HEK293 (cell line): ENCODE data around the gene SLC25A22.

ENCODE experiments used
- SALL2 ChIP-seq: fragments of 450-650 bp; formaldehyde crosslinking; IDR thresholded peaks from 2 replicates; pipeline ENCODE4 v1.5.0; 2017; ENCODE audit warnings: missing biosample characterization, mild to moderate bottlenecking, missing genetic modification characterization, borderline replicate concordance
- WT1 ChIP-seq: fragments of 450-650 bp; formaldehyde crosslinking; IDR thresholded peaks from 2 replicates; pipeline ENCODE4 v1.5.1; 2016; ENCODE audit warnings: missing biosample characterization, missing genetic modification characterization
- ZFHX2 ChIP-seq: fragments of 450-650 bp; formaldehyde crosslinking; conservative IDR thresholded peaks from 2 replicates; pipeline ENCODE4 v1.5.1; 2016; ENCODE audit warnings: missing biosample characterization, missing genetic modification characterization
- ZNF274 ChIP-seq, 2 experiments: fragments of 200-500 bp in 1 of 2; fragments of 450-650 bp in 1 of 2; sonication (Bioruptor generic) in 1 of 2; formaldehyde crosslinking in 1 of 2; IDR thresholded peaks; 2 replicates each; pipeline versions ENCODE4 v1.5.1 to v1.6.1; 2014 to 2016; ENCODE audit warnings: borderline replicate concordance in 1 of 2, inconsistent platforms in 1 of 2, low read length in 1 of 2, missing biosample characterization in 1 of 2, missing genetic modification characterization in 1 of 2
- ZNF37A ChIP-seq: fragments of 450-650 bp; IDR thresholded peaks from 2 replicates; pipeline ENCODE4 v1.5.1; 2018; ENCODE audit warnings: missing biosample characterization, missing genetic modification characterization
- ZNF391 ChIP-seq: fragments of 450-650 bp; formaldehyde crosslinking; IDR thresholded peaks from 2 replicates; pipeline ENCODE4 v1.5.1; 2016; ENCODE audit warnings: low read depth, missing biosample characterization, missing genetic modification characterization, borderline replicate concordance
- ZNF654 ChIP-seq: fragments of 450-650 bp; formaldehyde crosslinking; IDR thresholded peaks from 2 replicates; pipeline ENCODE4 v1.5.1; 2016; ENCODE audit warnings: low read depth, missing biosample characterization, missing genetic modification characterization
- ZNF660 ChIP-seq: fragments of 450-650 bp; IDR thresholded peaks from 2 replicates; pipeline ENCODE4 v1.5.1; 2018; ENCODE audit warnings: missing biosample characterization, mild to moderate bottlenecking, missing genetic modification characterization
- ZNF785 ChIP-seq: fragments of 450-650 bp; formaldehyde crosslinking; IDR thresholded peaks from 2 replicates; pipeline ENCODE4 v1.5.1; 2016; ENCODE audit warnings: missing biosample characterization, missing genetic modification characterization
- ZSCAN30 ChIP-seq: fragments of 450-650 bp; IDR thresholded peaks from 2 replicates; pipeline ENCODE4 v1.5.1; 2018; ENCODE audit warnings: missing biosample characterization, mild to moderate bottlenecking, missing genetic modification characterization, moderate library complexity
- TF ChIP-seq, protein P1 (sequence below): fragments of 450-650 bp; formaldehyde crosslinking; IDR thresholded peaks from 2 replicates; pipeline ENCODE4 v1.5.1; 2016; ENCODE audit warnings: missing biosample characterization, missing genetic modification characterization
- TF ChIP-seq, protein P2 (sequence below): fragments of 450-650 bp; formaldehyde crosslinking; IDR thresholded peaks from 2 replicates; pipeline ENCODE4 v1.5.1; 2017; ENCODE audit warnings: missing biosample characterization, missing genetic modification characterization
- TF ChIP-seq, protein P3 (sequence below): fragments of 450-650 bp; formaldehyde crosslinking; IDR thresholded peaks from 2 replicates; pipeline ENCODE4 v1.5.1; 2016; ENCODE audit warnings: missing biosample characterization, missing genetic modification characterization
- TF ChIP-seq, protein P4 (sequence below): fragments of 450-650 bp; formaldehyde crosslinking; IDR thresholded peaks from 2 replicates; pipeline ENCODE4 v1.5.1; 2016; ENCODE audit warnings: missing biosample characterization, missing genetic modification characterization
- TF ChIP-seq, protein P5 (sequence below): fragments of 450-650 bp; formaldehyde crosslinking; IDR thresholded peaks from 2 replicates; pipeline ENCODE4 v1.5.1; 2016; ENCODE audit warnings: missing biosample characterization, missing genetic modification characterization
- TF ChIP-seq, protein P6 (sequence below): fragments of 450-650 bp; formaldehyde crosslinking; conservative IDR thresholded peaks from 2 replicates; pipeline ENCODE4 v1.5.1; 2016; ENCODE audit warnings: low read depth, missing biosample characterization, missing genetic modification characterization
- TF ChIP-seq, protein P7 (sequence below): fragments of 450-650 bp; formaldehyde crosslinking; IDR thresholded peaks from 2 replicates; pipeline ENCODE4 v1.5.1; 2016; ENCODE audit warnings: missing biosample characterization, missing genetic modification characterization
- TF ChIP-seq, protein P8 (sequence below): fragments of 450-650 bp; formaldehyde crosslinking; IDR thresholded peaks from 2 replicates; pipeline ENCODE4; 2016; ENCODE audit warnings: missing biosample characterization, missing genetic modification characterization
- TF ChIP-seq, protein P9 (sequence below): fragments of 450-650 bp; formaldehyde crosslinking; IDR thresholded peaks from 2 replicates; pipeline ENCODE4 v1.5.1; 2017; ENCODE audit warnings: missing biosample characterization, missing genetic modification characterization

The SLC25A22 gene

DNA sequence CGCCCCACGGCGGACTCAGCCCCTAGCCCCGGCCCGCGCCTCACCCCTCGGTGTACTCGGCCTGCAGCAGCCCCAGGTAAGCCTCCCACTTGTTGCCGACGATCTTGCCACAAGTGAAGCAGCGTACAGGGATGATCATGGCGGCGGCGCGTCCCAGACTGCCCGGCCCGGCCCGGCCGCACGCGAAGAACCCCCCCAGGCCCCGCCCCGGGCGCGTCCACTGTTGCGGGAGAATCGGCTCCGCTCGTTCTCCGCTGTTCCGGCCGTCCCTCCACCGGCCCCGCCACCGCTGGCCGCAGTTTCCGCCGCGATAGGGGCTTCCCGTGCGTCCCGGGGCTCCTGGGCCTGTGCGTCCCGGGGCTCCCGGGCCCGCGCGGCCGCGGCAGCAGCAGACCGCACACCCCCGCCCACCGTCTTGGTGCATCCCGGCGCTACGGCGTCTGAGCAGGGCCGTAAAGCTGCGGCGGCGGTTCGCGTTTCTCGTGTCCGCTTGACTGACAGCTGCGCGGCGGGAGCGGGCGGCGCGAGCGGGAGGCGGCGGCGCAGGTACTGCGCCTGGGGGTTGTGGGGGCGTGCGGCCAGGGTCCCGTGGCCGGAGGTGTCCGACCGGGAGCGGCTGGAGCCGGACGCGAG is 44.4 kb upstream of the SLC25A22 start, which contains the start of the genes POLR2L and TSPAN4 (continued):
- TF ChIP-seq, protein P1, sequence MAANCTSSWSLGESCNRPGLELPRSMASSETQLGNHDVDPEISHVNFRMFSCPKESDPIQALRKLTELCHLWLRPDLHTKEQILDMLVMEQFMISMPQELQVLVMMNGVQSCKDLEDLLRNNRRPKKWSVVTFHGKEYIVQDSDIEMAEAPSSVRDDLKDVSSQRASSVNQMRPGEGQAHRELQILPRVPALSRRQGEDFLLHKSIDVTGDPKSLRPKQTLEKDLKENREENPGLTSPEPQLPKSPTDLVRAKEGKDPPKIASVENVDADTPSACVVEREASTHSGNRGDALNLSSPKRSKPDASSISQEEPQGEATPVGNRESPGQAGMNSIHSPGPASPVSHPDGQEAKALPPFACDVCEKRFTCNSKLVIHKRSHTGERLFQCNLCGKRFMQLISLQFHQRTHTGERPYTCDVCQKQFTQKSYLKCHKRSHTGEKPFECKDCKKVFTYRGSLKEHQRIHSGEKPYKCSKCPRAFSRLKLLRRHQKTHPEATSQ (tag by site-specific recombination), result peak; percentile 59; the same call in 1 of the 2 replicates
- TF ChIP-seq SALL2 (tag by site-specific recombination), result peak; percentile 77; the same call in 1 of the 2 replicates
- TF ChIP-seq ZSCAN30 (tag by site-specific recombination), result peak; percentile 42; the same call in 1 of the 2 replicates
- peak; percentile 82 for TF ChIP-seq ZNF660 (tag by site-specific recombination)
- TF ChIP-seq, protein P2, sequence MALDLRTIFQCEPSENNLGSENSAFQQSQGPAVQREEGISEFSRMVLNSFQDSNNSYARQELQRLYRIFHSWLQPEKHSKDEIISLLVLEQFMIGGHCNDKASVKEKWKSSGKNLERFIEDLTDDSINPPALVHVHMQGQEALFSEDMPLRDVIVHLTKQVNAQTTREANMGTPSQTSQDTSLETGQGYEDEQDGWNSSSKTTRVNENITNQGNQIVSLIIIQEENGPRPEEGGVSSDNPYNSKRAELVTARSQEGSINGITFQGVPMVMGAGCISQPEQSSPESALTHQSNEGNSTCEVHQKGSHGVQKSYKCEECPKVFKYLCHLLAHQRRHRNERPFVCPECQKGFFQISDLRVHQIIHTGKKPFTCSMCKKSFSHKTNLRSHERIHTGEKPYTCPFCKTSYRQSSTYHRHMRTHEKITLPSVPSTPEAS (tag by site-specific recombination), result no peak
- TF ChIP-seq ZNF785, result no peak
- no peak for TF ChIP-seq ZNF654 (tag by site-specific recombination)
- TF ChIP-seq, protein P3, sequence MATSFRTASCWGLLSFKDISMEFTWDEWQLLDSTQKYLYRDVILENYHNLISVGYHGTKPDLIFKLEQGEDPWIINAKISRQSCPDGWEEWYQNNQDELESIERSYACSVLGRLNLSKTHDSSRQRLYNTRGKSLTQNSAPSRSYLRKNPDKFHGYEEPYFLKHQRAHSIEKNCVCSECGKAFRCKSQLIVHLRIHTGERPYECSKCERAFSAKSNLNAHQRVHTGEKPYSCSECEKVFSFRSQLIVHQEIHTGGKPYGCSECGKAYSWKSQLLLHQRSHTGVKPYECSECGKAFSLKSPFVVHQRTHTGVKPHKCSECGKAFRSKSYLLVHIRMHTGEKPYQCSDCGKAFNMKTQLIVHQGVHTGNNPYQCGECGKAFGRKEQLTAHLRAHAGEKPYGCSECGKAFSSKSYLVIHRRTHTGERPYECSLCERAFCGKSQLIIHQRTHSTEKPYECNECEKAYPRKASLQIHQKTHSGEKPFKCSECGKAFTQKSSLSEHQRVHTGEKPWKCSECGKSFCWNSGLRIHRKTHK (tag by site-specific recombination), result no peak
- no peak for TF ChIP-seq WT1 (tag by site-specific recombination)
- no peak for TF ChIP-seq ZNF274 (IDR thresholded peaks at IDR 0.05; ENCODE audit: low read length)
- no peak for TF ChIP-seq ZNF274 (tag by site-specific recombination; IDR thresholded peaks at IDR 0.05; ENCODE audit: borderline replicate concordance)
- TF ChIP-seq, protein P4, sequence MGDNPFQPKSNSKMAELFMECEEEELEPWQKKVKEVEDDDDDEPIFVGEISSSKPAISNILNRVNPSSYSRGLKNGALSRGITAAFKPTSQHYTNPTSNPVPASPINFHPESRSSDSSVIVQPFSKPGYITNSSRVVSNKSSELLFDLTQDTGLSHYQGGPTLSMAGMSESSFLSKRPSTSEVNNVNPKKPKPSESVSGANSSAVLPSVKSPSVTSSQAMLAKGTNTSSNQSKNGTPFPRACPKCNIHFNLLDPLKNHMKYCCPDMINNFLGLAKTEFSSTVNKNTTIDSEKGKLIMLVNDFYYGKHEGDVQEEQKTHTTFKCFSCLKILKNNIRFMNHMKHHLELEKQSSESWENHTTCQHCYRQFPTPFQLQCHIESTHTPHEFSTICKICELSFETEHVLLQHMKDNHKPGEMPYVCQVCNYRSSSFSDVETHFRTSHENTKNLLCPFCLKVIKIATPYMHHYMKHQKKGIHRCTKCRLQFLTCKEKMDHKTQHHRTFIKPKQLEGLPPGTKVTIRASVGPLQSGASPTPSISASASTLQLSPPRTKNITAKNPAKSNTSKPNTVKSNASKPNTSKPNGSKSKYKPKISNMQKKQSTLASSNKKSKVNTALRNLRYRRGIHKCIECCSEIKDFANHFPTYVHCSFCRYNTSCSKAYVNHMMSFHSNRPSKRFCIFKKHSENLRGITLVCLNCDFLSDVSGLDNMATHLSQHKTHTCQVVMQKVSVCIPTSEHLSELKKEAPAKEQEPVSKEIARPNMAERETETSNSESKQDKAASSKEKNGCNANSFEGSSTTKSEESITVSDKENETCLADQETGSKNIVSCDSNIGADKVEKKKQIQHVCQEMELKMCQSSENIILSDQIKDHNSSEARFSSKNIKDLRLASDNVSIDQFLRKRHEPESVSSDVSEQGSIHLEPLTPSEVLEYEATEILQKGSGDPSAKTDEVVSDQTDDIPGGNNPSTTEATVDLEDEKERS (tag by site-specific recombination), result no peak
- TF ChIP-seq, protein P5, sequence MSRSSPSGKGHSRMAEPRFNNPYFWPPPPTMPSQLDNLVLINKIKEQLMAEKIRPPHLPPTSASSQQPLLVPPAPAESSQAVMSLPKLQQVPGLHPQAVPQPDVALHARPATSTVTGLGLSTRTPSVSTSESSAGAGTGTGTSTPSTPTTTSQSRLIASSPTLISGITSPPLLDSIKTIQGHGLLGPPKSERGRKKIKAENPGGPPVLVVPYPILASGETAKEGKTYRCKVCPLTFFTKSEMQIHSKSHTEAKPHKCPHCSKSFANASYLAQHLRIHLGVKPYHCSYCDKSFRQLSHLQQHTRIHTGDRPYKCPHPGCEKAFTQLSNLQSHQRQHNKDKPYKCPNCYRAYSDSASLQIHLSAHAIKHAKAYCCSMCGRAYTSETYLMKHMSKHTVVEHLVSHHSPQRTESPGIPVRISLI, result no peak
- no peak for TF ChIP-seq ZNF37A (tag by site-specific recombination)
- TF ChIP-seq ZNF391, result no peak
- TF ChIP-seq, protein P6, sequence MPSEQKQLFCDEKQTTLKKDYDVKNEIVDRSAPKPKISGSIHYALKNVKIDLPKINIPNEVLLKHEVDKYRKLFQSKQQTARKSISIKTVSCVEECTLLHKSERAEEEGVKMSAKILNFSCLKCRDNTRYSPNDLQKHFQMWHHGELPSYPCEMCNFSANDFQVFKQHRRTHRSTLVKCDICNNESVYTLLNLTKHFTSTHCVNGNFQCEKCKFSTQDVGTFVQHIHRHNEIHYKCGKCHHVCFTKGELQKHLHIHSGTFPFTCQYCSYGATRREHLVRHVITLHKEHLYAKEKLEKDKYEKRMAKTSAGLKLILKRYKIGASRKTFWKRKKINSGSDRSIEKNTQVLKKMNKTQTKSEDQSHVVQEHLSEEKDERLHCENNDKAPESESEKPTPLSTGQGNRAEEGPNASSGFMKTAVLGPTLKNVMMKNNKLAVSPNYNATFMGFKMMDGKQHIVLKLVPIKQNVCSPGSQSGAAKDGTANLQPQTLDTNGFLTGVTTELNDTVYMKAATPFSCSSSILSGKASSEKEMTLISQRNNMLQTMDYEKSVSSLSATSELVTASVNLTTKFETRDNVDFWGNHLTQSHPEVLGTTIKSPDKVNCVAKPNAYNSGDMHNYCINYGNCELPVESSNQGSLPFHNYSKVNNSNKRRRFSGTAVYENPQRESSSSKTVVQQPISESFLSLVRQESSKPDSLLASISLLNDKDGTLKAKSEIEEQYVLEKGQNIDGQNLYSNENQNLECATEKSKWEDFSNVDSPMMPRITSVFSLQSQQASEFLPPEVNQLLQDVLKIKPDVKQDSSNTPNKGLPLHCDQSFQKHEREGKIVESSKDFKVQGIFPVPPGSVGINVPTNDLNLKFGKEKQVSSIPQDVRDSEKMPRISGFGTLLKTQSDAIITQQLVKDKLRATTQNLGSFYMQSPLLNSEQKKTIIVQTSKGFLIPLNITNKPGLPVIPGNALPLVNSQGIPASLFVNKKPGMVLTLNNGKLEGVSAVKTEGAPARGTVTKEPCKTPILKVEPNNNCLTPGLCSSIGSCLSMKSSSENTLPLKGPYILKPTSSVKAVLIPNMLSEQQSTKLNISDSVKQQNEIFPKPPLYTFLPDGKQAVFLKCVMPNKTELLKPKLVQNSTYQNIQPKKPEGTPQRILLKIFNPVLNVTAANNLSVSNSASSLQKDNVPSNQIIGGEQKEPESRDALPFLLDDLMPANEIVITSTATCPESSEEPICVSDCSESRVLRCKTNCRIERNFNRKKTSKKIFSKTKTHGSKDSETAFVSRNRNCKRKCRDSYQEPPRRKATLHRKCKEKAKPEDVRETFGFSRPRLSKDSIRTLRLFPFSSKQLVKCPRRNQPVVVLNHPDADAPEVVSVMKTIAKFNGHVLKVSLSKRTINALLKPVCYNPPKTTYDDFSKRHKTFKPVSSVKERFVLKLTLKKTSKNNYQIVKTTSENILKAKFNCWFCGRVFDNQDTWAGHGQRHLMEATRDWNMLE (tag by site-specific recombination), result no peak
- peak; percentile 50; the same call in 1 of the 2 replicates for TF ChIP-seq ZFHX2 (tag by site-specific recombination)
- TF ChIP-seq, protein P7, sequence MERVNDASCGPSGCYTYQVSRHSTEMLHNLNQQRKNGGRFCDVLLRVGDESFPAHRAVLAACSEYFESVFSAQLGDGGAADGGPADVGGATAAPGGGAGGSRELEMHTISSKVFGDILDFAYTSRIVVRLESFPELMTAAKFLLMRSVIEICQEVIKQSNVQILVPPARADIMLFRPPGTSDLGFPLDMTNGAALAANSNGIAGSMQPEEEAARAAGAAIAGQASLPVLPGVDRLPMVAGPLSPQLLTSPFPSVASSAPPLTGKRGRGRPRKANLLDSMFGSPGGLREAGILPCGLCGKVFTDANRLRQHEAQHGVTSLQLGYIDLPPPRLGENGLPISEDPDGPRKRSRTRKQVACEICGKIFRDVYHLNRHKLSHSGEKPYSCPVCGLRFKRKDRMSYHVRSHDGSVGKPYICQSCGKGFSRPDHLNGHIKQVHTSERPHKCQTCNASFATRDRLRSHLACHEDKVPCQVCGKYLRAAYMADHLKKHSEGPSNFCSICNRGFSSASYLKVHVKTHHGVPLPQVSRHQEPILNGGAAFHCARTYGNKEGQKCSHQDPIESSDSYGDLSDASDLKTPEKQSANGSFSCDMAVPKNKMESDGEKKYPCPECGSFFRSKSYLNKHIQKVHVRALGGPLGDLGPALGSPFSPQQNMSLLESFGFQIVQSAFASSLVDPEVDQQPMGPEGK (tag by site-specific recombination), result no peak; the same call in 1 of the 2 replicates
- TF ChIP-seq, protein P8, sequence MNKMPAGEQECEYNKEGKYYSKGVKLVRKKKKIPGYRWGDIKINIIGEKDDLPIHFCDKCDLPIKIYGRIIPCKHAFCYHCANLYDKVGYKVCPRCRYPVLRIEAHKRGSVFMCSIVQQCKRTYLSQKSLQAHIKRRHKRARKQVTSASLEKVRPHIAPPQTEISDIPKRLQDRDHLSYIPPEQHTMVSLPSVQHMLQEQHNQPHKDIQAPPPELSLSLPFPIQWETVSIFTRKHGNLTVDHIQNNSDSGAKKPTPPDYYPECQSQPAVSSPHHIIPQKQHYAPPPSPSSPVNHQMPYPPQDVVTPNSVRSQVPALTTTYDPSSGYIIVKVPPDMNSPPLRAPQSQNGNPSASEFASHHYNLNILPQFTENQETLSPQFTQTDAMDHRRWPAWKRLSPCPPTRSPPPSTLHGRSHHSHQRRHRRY (tag by site-specific recombination), result no peak
- TF ChIP-seq, protein P9, sequence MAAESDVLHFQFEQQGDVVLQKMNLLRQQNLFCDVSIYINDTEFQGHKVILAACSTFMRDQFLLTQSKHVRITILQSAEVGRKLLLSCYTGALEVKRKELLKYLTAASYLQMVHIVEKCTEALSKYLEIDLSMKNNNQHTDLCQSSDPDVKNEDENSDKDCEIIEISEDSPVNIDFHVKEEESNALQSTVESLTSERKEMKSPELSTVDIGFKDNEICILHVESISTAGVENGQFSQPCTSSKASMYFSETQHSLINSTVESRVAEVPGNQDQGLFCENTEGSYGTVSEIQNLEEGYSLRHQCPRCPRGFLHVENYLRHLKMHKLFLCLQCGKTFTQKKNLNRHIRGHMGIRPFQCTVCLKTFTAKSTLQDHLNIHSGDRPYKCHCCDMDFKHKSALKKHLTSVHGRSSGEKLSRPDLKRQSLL (tag by site-specific recombination), result peak; percentile 32; the same call in 1 of the 2 replicates
